Muscle layer of duodenum (tissue), 2 donors: ENCODE measurements around the gene CCDC63.

Experiments used
- H3K27ac ChIP-seq: one replicate; pipeline ENCODE4 v1.7.0; 2013; ENCODE audit warnings: mild to moderate bottlenecking, low read length
- H3K27me3 ChIP-seq: one replicate; pipeline ENCODE4 v1.7.0; 2013; ENCODE audit warnings: low read depth, mild to moderate bottlenecking, control low read depth, low read length
- H3K36me3 ChIP-seq, 2 donors: one replicate each; pipeline ENCODE4 v1.7.0; 2013; ENCODE audit warnings: low read length in 2 of 2, control low read depth in 1 of 2, mild to moderate bottlenecking in 1 of 2; ENCODE audit not compliant: insufficient read depth in 2 of 2, control insufficient read depth in 1 of 2
- H3K4me1 ChIP-seq, 2 donors: one replicate each; pipeline ENCODE4 v1.7.0; 2013; ENCODE audit warnings: low read length in 2 of 2, mild to moderate bottlenecking in 2 of 2, control low read depth in 1 of 2, moderate library complexity in 1 of 2; ENCODE audit not compliant: insufficient read depth in 2 of 2, control insufficient read depth in 1 of 2
- H3K4me3 ChIP-seq, 2 donors: one replicate each; pipeline ENCODE4 v1.7.0; 2013; ENCODE audit warnings: low read length in 2 of 2, low read depth in 1 of 2, mild to moderate bottlenecking in 1 of 2
- H3K9me3 ChIP-seq, 2 donors: one replicate each; pipeline ENCODE4 v1.7.0; 2013; ENCODE audit warnings: low read length in 2 of 2, control low read depth in 1 of 2, mild to moderate bottlenecking in 1 of 2; ENCODE audit not compliant: control insufficient read depth in 1 of 2
- donor health status: healthy.

CCDC63 gene

DNA sequence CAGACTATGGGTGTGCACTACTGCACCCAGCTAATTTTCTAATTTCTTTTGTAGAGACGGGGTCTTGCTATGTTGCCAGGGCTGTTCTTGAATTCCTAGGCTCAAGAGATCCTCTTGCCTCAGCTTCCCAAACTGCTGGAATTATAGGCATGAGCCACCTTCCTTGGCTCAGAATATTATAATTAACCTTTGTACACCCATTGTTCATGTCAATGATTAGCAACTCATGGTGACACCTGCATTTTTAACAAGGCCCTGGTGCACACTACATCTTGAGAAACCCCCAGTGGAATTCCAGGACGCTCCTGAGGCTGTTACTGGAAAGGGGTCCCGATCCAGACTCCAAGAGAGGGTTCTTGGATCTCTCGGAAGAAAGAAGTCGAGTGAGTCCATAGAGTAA, 28.3 kb upstream of the CCDC63 start:
- Histone ChIP-seq H3K4me1 (no peaks in the 10 kb centered on the region), H3K4me3 (no peak overlapping the region), H3K27me3 (no peaks in the 10 kb centered on the region), H3K9me3 (no peaks in the 10 kb centered on the region), H3K27ac (no peak overlapping the region), H3K36me3 (no peaks in the 10 kb centered on the region)

DNA sequence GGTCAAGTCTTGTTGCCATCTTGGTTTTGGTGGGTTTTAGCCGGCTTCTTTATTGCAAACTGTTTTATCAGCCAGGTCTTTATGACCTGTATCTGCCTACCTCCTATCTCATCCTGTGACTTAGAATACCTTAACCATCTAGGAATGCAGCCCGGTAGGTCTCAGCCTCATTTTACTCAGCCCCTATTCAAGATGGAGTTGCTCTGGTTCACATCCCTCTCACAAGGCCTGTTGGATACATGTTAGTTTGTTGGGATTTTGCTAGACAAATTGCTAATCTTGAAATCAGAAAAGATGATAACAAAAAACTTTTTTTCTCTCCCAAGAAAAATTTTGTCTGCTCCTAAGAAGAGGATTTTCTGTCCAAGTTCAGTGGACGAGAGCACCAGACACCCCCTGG, 27.6 kb upstream of the CCDC63 start:
- no peak overlapping the region for H3K27ac ChIP-seq
- no peaks in the 10 kb centered on the region for H3K4me1 ChIP-seq
- no peaks in the 10 kb centered on the region for H3K27me3 ChIP-seq
- no peaks in the 10 kb centered on the region for H3K36me3 ChIP-seq
- no peak overlapping the region for H3K4me3 ChIP-seq
- no peaks in the 10 kb centered on the region for H3K9me3 ChIP-seq

DNA sequence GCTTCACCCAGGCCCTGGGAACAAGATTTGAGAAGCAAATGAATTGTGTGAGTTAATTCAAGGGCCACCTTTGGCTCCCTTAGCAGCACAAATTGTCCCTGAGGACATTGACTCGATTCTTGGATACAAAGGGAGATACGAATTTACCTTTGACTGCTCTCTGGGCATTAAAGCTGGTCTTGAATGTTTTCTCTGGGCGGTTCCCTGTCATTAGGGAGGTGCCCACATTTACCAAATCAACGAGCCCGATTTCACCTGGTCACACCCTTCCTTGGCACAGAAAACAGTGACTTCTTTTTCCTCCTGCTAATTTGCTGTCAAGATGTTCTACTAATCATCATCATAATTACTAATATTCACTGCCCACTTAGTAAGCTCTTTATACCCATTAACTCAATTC, 27.1 kb upstream of the CCDC63 start:
- H3K27ac ChIP-seq: no peak overlapping the region
- no peaks in the 10 kb centered on the region for H3K9me3 ChIP-seq
- H3K4me3 ChIP-seq: no peak overlapping the region
- H3K36me3 ChIP-seq: no peaks in the 10 kb centered on the region
- H3K4me1 ChIP-seq: no peaks in the 10 kb centered on the region
- no peaks in the 10 kb centered on the region for H3K27me3 ChIP-seq

DNA sequence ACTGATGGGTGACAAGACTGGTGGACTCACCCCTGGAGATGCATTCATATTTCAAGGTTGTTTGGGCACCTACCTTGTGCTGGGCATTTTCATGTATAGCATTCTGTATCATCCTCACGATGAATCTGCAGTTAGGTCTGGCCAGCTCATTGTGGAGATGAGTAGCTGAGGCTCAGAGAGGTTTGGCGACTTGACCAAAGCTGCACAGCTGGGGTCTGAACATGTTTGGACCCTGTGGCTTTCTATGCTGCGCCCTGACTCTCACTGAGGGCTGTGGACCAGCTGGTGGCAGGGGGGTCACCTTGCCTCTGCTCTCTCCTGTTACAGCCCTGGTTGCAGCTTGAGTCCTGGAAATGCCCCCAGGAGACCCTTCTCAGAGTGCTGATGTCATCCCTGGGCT, 24.9 kb upstream of the CCDC63 start:
- H3K9me3 ChIP-seq: no peaks in the 10 kb centered on the region
- H3K27ac ChIP-seq: no peak overlapping the region
- no peaks in the 10 kb centered on the region for H3K4me1 ChIP-seq
- H3K4me3 ChIP-seq: no peak overlapping the region
- no peaks in the 10 kb centered on the region for H3K36me3 ChIP-seq
- no peaks in the 10 kb centered on the region for H3K27me3 ChIP-seq

DNA sequence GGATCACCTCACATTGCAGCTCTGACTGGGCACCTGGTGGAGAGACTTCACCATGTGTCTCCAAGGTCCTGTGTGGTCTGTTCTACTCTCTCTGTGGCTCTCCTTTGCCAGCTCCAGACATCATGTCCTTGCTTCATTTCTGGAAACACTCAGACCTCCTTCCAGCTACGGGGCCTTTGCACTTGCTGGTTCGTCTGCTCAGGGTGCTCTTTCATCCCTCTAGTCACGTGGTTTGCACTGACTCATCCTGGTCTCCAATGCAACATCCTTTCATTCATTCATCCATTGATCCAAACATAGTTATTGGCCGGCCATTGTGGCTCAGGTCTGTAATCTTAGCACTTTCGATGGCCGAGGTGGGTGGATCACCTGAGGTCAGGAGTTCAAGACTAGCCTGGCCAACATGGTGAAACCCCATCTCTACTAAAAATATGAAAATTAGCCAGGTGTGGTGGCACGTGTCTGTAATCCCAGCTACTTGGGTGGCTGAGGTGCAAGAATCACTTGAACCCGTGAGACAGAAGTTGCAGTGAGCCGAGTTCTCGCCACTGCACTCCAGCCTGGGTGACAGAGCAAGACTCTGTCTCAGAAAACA, 23.9 kb upstream of the CCDC63 start:
- Histone ChIP-seq H3K4me1 (no peaks in the 10 kb centered on the region), H3K4me3 (no peak overlapping the region), H3K27ac (no peak overlapping the region), H3K27me3 (no peaks in the 10 kb centered on the region), H3K9me3 (no peaks in the 10 kb centered on the region), H3K36me3 (no peaks in the 10 kb centered on the region)

DNA sequence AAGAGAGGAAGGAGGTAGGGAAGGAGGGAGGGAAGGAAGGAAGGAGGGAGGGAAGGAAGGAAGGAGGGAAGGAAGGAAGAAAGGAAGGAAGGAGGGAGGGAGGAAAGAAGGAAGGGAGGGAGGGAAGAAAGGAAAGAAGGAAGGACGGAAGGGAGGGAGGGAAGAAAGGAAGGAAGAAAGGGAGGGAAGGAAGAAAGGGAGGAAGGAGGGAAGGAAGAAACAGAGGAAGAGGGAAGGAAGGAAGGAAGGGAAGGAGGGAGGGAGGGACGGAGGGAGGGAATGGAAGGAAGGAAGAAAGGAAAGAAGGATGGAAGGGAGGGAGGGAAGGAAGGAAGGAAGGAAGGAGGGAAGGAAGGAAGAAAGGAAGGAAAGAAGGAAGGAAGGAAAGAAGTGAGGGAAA, 22.4 kb upstream of the CCDC63 start:
- no peaks in the 10 kb centered on the region for H3K9me3 ChIP-seq
- H3K4me1 ChIP-seq: no peaks in the 10 kb centered on the region
- H3K27ac ChIP-seq: no peak overlapping the region
- no peaks in the 10 kb centered on the region for H3K27me3 ChIP-seq
- H3K4me3 ChIP-seq: no peak overlapping the region
- H3K36me3 ChIP-seq: no peaks in the 10 kb centered on the region

DNA sequence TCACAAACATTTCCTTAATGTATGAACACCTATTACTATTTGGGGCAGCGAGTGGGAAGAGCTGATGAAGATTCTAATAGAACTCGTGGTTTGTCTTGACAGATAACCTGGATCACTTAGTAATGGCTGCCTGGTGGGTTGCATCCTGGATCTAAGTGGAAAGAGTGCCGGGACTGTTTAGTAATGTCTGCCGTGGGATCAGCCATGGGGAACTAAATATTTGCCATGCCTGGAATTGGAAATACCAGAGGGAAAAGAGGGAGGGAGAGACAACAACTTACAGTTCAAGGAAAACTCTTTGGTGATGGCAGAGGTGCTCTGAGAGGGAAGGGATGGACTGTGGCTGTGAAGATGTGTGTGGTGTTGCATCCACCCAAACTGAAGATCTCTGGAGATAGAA, 21.3 kb upstream of the CCDC63 start:
- H3K9me3 ChIP-seq: no peaks in the 10 kb centered on the region
- H3K4me1 ChIP-seq: no peaks in the 10 kb centered on the region
- H3K27me3 ChIP-seq: no peaks in the 10 kb centered on the region
- no peak overlapping the region for H3K4me3 ChIP-seq
- H3K36me3 ChIP-seq: no peaks in the 10 kb centered on the region
- H3K27ac ChIP-seq: no peak overlapping the region

DNA sequence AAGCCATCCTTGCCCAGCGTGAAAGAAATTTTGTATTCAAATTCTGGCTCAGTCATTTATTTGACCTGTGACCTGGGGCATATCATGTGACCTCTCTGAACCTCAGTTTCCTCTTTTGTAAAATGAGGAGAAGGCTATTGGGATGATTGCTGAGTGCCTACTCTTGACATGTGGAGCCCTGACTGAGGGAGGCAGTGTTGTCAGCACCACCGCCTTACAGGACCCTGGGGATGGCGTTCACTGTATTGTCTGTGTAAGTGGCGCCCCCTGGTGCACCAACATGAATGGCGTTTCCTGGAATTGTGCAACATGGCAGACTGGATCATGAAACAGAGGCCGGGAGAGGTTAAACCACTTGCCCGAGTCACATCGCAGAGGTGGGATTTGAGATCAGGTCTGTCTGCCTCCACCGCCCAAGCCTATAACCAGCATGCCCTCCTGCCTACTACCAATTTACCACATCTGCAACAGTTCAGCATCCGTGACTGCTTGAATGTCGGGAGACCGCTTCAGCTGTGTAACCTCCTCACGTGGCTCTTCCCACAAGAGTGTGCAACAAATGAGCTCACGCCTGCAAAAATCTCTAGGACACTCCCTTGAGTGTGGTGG, 20.1 kb upstream of the CCDC63 start:
- peak overlapping the region in 1 of 2 donors; percentile 24 for H3K4me3 ChIP-seq
- H3K27ac ChIP-seq: no peak overlapping the region
- H3K27me3 ChIP-seq: no peaks in the 10 kb centered on the region
- no peaks in the 10 kb centered on the region for H3K9me3 ChIP-seq
- H3K4me1 ChIP-seq: no peaks in the 10 kb centered on the region
- no peaks in the 10 kb centered on the region for H3K36me3 ChIP-seq

DNA sequence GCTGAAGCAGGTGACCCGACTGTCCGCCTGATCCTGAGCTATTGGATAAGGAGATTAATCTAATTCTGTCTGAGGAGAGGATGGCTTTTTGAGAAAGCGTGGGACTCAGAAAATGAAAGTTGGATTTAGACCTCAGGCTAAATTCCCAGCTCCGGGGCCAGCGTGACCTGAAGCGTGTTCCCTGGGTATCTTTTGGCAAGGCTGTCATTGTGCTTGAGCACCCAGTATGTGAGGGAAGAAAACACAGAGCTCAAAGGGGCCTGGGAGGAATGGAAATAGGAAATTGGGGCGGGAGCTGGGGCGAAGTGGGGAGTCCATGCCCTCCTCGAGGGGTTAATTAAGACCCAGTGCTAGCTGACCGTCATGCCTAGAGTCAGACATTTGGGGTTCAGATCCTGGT, 17.5 kb upstream of the CCDC63 start:
- no peaks in the 10 kb centered on the region for H3K27me3 ChIP-seq
- H3K27ac ChIP-seq: no peak overlapping the region
- no peak overlapping the region for H3K4me3 ChIP-seq
- H3K9me3 ChIP-seq: no peaks in the 10 kb centered on the region
- H3K36me3 ChIP-seq: no peaks in the 10 kb centered on the region
- H3K4me1 ChIP-seq: no peaks in the 10 kb centered on the region

DNA sequence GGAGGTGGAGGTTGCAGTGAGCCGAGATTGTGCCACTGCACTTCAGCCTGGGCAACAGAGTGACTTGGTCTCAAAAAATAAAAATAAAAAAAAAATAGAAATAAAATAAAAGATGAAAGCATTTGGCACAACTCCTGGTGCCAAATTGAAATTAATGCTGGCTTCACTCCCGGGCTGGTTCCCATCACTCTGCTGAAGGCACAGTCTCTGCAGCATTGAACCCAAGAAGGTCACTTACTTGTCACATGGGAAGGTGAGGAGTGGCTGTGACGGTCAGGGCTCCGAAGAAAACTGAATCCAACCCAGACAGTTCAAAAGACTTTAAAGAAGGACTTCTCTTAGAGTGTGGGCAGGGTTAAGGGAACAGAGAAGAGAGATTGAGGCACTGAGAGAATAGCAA, 10.5 kb upstream of the CCDC63 start:
- H3K36me3 ChIP-seq: no peaks in the 10 kb centered on the region
- no peaks in the 10 kb centered on the region for H3K27me3 ChIP-seq
- no peaks in the 10 kb centered on the region for H3K4me1 ChIP-seq
- H3K4me3 ChIP-seq: no peak overlapping the region
- no peaks in the 10 kb centered on the region for H3K9me3 ChIP-seq
- no peak overlapping the region for H3K27ac ChIP-seq

DNA sequence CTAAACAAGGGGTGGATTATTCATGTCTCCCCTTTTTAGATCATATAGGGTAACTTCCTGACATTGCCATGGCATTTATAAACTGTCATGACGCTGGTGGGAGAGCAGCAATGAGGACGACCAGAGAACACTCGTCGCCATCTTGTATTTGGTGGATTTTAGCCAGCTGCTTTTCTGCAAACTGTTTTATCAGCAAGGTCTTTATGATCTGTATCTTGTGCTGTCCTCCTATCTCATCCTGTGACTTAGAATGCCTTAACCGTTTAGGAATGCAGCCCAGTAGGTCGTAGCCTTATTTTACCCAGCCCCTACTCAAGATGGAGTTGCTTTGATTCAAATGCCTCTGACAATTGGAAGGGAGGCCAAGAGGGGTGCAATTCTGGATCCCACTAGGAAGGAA, 5.8 kb upstream of the CCDC63 start:
- Histone ChIP-seq H3K27ac (no peak overlapping the region), H3K27me3 (no peaks in the 10 kb centered on the region), H3K4me3 (no peak overlapping the region), H3K36me3 (no peaks in the 10 kb centered on the region), H3K4me1 (no peaks in the 10 kb centered on the region), H3K9me3 (no peaks in the 10 kb centered on the region)

DNA sequence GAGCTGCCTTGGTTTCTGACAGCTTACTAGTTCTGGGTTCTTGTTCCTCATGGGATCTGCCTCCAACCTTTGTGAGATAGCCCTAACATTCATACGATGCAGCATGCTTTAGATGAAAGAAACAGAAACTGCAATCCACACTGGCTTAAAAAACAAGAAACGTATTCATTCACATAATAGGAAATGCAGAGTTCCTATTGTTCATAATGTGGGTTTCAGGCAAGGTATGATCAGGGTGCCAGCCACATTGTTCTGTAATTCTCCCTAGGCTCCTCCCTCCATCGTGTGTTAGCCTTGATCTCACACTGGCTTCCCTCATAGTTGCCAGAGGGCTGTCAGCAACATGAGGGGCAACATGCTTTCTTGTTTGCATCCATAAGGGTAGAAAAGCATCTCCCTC, 2.7 kb upstream of the CCDC63 start:
- H3K4me1 ChIP-seq: peaks cover 0 to 6% of the 10 kb centered on the region in 2 donors
- H3K27ac ChIP-seq: no peak overlapping the region
- no peaks in the 10 kb centered on the region for H3K9me3 ChIP-seq
- H3K27me3 ChIP-seq: peaks cover 3% of the 10 kb centered on the region
- no peaks in the 10 kb centered on the region for H3K36me3 ChIP-seq
- no peak overlapping the region for H3K4me3 ChIP-seq
